SKM-1 treated with dmso at 0.1 percent for 144 hours (cell line): ENCODE data around the gene XAB2.
"Not testable (repeated sequence)": the region's sequence is repeated elsewhere in the genome, so short reads cannot be mapped to it uniquely, and the experiment has no call there.

Source experiments
- DNase-seq: peaks from one replicate; lab custom pipeline; 2025; ENCODE audit not compliant: unreplicated experiment; lab: John Stamatoyannopoulos, UW

XAB2 gene

GRCh38 chr19:7582446-7582845 lies 46.9 kb downstream of the XAB2 start:
- DNase-seq: no peak

DNA sequence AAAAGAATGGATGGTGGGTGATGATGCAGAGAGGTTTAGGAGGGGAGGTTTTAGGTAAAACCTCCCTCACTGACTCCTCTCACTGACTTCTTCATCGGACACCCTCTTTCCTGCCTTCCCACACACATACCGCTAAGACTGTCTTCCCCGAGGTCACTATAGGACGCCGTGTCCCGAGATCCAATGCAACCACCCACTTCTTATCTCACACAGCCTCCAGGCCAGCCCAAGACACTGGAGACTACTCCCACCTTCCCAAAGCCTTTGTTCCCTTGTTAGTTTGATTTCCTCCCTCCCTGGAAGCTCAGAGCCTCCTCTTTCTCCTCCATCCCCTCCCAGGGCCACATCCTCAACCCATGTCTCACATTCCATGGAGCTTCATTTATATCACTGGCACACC lies 50.2 kb downstream of the XAB2 start:
- no peak for DNase-seq

DNA sequence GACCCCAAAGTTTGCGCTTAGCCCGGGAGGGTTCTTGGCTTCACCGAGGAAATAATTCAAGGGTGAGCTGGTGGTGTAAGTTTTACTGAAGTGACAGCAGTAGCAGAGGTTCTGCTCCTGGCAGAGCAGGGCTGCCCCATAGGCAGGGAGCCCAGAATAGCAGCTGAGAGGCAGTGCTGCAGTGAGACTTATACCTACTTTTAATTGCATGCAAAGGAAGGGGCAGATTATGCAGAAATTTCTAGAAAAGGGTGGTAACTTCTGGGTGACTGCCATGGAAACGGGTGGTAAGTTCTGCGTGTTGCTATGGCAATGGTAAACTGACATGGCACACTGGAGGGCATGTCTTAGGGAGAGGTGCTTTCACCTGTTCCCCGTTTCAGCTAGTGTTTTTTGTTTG lies 51.2 kb downstream of the XAB2 start:
- no peak for DNase-seq

- not testable (repeated sequence) for DNase-seq
Measured at GRCh38 chr19:7577422-7577821, 51.9 kb downstream of the XAB2 start.

GRCh38 chr19:7575434-7576040 lies 53.8 kb downstream of the XAB2 start:
- no peak for DNase-seq

DNA sequence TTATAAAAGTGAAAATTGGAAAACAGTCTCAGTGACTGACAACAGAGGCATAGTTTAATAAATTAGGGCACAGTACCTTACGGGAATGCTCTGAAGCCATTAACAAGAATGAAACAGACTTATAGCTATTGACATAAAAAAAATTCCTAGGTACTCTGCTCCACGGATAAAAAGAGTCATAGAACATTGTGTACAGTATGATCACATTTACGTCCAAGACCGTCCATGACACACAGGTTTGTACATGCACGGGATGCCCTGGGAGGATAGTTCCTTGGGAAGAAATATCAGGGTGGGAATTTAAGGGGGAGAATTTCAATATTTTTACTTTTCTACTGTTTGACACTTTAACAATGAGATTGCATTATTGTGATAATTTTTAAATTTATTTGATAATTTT lies 58.6 kb downstream of the XAB2 start:
- DNase-seq: no peak
